HG03469 (cell line): ENCODE data around the gene CCDC9.
"Not testable (repeated sequence)": the region's sequence is repeated elsewhere in the genome, so short reads cannot be mapped to it uniquely, and the experiment has no call there.

Experiments
- ATAC-seq: cut with Tn5 transposase; IDR thresholded peaks from one replicate; pipeline ENCODE4 v1.9.1; 2021; ENCODE audit warnings: mild to moderate bottlenecking, moderate library complexity, moderate number of reproducible peaks; ENCODE audit not compliant: unreplicated experiment

CCDC9 gene

DNA sequence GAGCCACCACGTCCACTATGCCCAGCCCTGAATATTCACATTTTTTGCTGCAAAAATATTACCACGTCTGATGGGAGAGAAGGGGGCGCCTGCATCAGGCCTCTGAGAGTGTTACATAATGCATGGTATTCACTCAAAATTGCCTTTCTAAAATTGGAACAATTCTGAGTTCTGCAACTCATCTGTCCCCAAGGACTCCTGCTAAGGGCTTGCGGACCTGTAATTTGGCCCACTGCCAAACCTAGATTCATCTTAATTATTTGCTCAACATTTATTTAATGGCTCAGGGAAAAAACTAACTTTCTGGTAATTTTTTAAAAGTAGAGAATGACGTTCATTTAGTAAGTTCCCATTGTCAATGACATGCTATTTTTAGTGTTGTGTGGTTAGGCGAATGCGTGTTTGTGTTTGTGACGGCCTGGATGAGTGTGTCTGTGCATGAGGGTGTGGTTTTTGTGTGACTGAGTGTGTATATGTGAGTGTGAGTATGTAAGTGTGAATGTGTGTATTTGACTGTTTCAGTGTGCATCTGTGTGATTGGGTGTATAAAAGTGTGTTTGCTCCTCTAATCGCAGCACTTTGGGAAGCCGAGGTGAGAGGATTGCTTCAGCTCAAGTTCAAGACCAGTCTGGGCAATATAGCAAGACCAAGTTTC is 27.2 kb downstream of the CCDC9 start:
- no peak for ATAC-seq

DNA sequence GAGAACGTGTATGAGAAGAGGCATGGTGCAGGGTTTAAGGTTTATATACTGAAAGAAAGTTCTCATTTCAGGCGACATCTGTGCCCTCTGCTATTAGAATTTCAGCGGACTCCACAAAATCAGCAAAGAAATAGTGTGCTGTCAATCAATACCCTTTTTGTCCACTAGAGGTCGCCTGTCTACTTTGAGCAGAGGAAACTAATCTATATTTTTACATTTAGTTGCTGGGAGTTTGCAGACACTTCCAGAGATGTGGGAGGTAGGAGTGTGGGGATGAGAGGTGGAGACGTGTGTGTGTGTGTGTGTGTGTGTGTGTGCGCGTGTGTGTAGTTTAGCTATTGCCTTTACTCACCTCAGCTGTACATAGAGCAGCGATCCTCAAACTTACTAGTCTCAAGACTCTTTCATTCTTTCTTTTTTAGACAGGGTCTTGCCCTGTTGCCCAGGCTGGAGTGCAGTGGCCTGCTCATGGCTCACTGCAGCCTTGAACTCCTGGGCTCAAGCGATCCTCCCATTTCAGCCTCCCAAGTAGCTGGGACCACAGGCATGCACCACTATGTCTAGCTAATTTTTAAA is 28.1 kb downstream of the CCDC9 start:
- no peak for ATAC-seq

DNA sequence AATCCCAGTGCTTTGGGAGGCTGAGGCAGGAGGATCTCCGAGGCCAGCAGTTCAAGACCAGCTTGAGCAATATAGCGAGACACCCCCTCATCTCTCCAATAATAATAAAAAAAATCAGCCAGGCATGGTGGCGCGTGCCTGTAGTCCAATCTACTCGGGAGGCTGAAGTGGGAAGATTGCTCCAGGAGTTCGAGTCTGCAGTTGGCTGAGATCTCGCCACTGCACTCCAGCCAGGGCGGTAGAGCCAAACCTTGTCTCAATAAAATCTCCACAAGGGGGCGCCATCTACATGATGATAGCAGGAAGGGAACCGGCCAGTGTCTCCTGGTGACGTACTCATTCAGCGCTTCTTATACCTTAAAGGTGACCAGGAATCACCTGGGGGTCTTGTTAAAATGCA is 39.7 kb downstream of the CCDC9 start:
- no peak for ATAC-seq

DNA sequence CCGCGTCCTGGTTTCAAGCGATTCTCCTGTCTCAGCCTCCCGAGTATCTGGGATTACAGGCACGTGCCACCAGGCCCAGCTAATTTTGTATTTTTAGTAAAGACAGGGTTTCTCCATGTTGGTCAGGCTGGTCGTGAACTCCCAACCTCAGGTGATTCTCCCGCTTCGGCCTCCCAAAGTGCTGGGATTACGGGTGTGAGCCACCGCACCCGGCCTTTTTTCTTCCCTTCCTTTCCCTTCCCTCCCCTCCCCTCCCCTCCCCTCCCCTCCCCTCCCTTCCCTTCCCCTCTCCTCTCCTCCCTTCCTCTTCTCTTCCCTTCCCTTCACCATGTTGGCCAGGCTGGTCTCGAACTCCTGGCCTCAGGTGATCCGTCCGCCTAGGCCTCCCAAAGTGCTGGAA is 44.5 kb downstream of the CCDC9 start:
- not testable (repeated sequence) for ATAC-seq

DNA sequence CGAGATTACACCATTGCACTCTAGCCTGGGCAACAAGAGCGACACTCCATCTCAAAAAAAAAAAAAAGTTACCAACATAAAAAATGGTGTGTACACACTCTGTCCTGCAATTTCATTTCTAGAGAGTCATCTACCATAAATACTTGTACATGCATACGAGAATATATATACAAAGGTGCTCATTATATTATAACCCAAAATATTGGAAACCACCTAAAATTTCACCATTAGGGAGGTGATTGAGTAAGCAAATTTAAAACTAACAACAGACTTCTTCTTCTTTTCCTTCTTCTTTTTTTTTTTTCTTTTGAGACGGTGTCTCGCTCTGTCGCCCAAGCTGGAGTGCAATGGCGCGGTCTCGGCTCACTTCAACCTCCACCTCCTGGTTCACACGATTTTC is 45.9 kb downstream of the CCDC9 start:
- ATAC-seq, result no peak

DNA sequence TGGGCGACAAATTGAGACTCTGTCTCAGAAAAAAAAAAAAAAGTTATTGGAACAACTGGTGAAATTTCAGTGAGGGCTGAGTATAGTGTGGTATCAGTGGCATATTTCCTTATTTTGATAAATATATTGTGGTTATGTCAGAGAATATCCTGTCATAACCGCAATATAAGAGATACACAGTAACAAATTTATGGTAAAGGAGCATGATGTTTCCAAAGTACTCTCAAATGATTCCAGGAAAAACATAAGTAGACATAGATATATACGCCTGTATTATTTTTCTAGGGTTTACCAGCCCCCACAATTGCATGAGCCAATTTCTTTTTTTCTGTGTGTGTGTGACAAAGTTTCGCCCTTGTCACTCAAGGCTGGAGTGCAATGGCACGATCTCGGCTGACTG is 47.6 kb downstream of the CCDC9 start:
- no peak for ATAC-seq

DNA sequence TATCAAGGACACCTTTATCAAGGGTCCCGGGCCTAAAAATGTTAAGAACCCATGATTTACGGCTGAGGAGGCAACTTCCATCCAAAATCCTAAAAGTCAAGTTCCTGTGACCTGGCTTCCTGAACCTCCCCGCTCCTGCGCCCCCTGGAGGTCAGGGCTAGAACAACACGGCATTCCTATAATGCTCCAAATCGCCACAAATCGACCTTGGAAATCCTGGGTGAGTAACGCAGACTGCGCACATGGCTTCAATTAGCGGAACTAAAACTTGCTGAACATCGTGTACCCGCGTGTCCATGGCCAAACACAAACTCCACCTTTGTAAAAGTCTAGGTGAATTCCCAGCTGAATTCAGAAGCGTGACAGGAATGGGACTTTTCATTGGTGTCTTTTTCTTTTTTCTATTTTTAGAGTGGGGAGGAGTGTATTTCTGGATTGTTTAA is 49.0 kb downstream of the CCDC9 start:
- ATAC-seq, result no peak

DNA sequence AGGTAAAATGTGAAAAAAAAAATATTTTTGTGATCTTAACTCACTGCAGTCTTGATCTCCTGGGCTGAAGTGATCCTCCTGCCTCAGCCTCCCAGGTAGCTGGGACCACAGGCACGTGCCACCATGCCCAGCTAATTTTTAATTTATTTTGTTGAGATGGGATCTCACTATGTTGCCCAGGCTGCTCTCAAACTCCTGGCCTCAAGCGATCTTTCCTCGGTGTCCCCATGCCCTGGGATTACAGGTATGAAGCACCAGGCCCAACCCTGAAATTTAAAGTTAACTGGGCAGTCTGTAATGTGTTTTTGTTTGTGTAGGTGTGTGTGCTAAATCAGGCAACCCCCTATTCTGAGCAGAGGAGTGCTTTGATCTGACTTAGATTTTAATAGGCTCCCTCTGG is 50.0 kb downstream of the CCDC9 start:
- ATAC-seq, result no peak

DNA sequence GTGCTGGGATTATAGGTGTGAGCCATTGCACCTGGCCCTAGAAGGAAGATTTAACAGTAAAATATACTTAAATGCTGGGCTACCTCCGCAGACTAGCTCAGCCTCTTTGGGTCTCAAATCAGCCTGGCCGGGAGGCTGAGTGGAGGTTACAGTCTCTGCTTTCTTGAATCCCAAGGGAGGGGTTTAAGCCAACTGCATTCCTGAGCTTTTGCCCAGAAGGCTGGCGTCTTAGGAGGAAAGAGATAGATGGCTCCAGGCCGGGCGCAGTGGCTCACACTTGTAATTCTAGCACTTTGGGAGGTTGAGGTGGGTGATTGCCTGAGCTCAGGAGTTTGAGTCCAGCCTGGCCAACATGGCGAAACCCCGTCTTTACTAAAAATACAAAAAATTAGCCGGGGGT is 52.7 kb downstream of the CCDC9 start:
- no peak for ATAC-seq

DNA sequence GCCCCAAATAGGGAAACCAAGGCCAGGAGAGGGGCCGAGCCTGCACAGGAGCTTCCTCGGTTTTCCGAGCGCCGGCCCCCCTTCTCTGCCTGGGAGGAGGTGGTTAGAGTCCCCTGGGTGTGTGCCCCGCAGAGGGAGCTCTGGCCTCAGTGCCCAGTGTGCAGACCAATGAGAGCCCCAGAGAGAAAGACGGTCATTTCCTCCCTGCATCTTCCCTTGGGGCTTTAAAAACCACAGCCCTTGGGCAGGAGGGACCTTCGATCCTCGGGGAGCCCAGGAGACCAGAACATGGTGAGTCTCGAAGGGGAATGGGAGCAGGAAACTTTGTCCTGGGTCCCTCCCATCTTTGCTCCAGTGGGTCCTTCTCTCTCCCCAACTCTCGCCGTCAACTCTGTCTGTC is 53.3 kb downstream of the CCDC9 start, which contains the start of gene C5AR1:
Gene C5AR1, plus strand, starts transcription at position 254 of the 400 bp plus-strand sequence. Its CDS starts 35 bp downstream, at position 289.
- no peak for ATAC-seq

DNA sequence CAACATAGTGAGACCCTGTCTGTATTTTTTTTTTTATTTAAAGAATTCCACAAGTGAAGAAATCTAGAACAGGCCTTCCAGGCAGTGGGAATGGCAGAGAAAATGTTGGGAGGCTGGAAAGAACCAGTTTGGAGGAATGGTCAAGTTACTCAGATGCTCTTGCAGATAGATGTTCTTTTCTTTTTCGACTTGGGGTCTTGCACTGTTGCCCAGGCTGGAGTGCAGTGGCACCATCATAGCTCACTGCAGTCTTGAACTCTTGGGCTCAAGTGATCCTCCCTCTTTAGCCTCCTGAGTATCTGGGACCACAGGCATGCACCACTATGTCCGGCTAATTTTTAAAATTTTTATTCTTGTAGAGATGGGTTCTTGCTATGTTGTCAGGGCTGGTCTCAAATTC is 54.0 kb downstream of the CCDC9 start:
- no peak for ATAC-seq

DNA sequence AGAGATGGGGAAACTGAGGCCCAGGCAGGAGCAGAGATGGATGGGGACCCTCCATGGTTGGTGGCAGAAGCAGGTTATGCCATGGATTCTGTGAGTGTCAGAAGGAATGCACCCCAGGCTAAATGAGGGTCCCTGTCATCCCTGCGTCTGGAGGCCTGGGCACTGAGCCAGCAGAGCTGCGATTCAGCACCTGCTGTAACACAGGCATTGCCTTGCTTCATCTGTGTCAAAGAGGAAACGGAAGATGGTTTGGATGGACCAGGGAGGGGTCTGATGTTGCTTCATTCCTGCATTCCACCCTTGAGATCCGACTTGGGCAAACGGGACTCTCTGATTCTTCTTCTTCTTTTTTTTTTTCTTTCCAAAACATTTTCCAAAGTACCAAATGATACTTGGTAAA is 54.5 kb downstream of the CCDC9 start:
- ATAC-seq, result no peak

DNA sequence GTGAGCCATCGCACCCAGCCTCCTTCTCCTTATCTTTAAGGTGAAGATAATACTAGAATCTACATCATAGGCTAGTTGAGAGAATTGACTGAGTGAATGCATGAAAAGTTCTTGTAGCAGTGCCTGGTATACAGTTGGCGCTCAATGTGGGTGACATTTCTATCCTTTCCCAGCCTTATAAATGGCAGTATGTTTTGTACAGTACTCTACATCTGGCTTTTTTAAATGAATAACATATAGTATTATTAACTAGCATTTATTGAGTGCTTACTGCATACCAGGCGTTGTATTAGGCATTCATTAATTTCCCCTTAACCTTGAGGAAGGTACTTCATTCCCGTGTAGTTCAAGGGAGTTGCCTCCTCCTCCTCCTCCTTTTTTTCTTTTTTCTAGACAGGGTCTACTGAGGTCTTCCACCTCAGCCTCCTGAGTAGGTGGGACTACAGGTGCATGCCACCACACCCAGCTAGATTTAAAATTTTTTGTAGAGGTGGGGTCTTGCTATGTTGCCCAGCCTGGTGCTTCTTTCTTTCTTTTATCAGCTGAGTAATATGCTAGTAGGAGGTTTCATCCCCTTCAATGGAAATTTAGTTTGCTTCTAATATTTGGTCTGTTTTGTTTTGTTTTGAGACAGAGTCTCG is 56.2 kb downstream of the CCDC9 start:
- ATAC-seq, result no peak

DNA sequence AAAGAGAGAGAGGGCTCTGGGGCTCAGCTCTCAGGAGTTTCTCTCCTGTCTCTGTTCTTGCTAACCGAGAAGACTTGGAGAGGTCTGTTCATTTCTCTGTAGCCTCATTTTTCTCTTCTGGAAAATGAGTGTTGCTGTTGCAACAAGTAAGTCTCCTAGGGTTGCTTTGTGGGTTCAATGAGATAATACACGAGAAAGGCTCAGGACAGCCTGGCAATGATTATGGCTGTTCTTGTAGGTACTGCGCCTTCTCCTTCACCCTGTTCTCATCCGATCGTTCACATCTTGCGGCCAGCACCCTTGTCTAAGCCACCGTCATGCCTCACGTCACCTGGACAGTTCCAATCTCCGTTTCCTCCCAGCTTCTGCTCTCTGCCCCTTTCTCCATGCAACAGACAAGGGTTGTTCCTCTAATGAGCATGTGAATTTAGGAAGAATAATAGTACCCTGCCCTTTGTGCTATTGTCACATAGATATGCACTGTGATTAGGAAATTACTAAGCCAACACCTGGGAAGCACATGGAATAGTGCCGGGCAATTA is 57.5 kb downstream of the CCDC9 start:
- ATAC-seq, result no peak

DNA sequence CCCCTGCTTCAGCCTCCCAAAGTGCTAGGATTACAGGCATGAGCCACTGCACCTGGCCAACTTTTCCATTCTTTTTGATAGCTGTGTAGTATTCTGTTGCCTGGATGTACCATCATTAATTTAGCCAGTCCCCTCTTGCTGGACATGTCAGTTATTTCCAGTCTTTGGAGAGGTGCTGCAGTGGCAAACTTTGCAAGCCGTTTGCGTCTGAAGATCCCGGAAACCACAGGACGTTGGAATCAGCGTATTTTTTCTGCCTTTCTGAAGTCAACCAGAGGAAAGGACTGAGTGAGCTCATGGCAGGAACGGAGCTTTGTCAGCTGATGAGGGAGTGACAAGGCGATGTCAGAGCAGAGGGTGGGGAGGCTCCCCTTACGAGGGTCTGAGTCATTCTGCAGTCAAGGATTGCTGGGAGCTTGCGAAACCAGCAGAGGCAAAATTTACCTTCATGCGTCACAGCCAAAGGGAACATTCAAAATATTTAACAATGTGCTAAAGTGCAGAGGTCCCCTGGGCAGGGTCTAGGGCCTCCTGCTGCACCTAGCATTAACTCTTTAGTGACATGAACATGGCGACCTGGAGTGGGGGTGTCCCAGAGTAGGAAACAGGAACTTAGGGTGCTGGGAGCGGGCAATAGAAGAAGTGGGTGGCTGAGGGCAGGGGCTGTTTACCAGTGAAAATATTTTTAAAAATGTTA is 58.9 kb downstream of the CCDC9 start:
- no peak for ATAC-seq

DNA sequence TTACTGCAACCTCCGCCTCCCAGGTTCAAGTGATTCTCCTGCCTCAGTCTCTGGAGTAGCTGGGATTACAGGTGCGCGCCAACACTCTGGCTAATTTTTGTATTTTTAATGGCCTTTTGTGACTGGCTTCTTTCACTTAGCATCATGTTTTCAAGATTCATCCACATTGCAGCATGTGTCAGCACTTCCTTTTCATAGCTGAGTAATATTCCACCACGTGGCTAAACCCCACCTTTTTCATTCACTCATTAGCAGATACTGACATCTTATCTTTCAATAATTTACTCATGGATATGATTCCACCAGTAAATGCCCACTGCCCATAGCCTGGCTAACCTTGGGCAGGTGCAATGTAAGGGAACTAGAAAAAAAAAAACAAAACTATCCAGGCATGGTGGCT is 60.2 kb downstream of the CCDC9 start:
- ATAC-seq, result no peak

DNA sequence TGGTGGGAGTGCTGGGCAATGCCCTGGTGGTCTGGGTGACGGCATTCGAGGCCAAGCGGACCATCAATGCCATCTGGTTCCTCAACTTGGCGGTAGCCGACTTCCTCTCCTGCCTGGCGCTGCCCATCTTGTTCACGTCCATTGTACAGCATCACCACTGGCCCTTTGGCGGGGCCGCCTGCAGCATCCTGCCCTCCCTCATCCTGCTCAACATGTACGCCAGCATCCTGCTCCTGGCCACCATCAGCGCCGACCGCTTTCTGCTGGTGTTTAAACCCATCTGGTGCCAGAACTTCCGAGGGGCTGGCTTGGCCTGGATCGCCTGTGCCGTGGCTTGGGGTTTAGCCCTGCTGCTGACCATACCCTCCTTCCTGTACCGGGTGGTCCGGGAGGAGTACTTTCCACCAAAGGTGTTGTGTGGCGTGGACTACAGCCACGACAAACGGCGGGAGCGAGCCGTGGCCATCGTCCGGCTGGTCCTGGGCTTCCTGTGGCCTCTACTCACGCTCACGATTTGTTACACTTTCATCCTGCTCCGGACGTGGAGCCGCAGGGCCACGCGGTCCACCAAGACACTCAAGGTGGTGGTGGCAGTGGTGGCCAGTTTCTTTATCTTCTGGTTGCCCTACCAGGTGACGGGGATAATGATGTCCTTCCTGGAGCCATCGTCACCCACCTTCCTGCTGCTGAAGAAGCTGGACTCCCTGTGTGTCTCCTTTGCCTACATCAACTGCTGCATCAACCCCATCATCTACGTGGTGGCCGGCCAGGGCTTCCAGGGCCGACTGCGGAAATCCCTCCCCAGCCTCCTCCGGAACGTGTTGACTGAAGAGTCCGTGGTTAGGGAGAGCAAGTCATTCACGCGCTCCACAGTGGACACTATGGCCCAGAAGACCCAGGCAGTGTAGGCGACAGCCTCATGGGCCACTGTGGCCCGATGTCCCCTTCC is 63.9 kb downstream of the CCDC9 start:
- no peak for ATAC-seq
